IMR-90 (cell line): Measurements from ENCODE around the gene ANXA7.

Source experiments
- CEBPB ChIP-seq: IDR thresholded peaks from 2 replicates; pipeline ENCODE4 v1.6.1; 2012; ENCODE audit warnings: low read depth, low read length, improper control_type of control experiment
- CHD1 ChIP-seq: IDR thresholded peaks from 2 replicates; pipeline ENCODE4 v1.6.1; 2012; ENCODE audit warnings: low read depth, low read length, improper control_type of control experiment
- CTCF ChIP-seq: conservative IDR thresholded peaks from 2 replicates; pipeline ENCODE4 v1.5.1; 2012; ENCODE audit warnings: mild to moderate bottlenecking, low read depth, low read length, improper control_type of control experiment
- MAFK ChIP-seq: IDR thresholded peaks from 2 replicates; pipeline ENCODE4 v1.6.1; 2012; ENCODE audit warnings: low read depth, low read length, improper control_type of control experiment
- MAZ ChIP-seq: IDR thresholded peaks from 2 replicates; pipeline ENCODE4 v1.6.1; 2012; ENCODE audit warnings: low read depth, mild to moderate bottlenecking, low read length, improper control_type of control experiment, moderate library complexity, borderline replicate concordance
- POLR2A ChIP-seq: IDR thresholded peaks from 2 replicates; pipeline ENCODE4 v1.6.1; 2012; ENCODE audit warnings: mild to moderate bottlenecking, low read depth, low read length
- RAD21 ChIP-seq: IDR thresholded peaks from 2 replicates; pipeline ENCODE4 v1.6.1; 2012; ENCODE audit warnings: low read length, improper control_type of control experiment
- RFX5 ChIP-seq: IDR thresholded peaks from 2 replicates; pipeline ENCODE4 v1.8.0; 2012; ENCODE audit warnings: low read depth, mild to moderate bottlenecking, low read length, moderate library complexity
- USF2 ChIP-seq: fragments of 150-350 bp; IDR thresholded peaks from 2 replicates; pipeline ENCODE4 v1.6.1; 2017; ENCODE audit warnings: mild to moderate bottlenecking, antibody characterized with exemption, low read length, low read depth

- TF ChIP-seq POLR2A = no peak
- TF ChIP-seq MAZ = no peak
- TF ChIP-seq RFX5 = no peak
- TF ChIP-seq RAD21 = no peak
- TF ChIP-seq CEBPB = no peak
- no peak for TF ChIP-seq USF2
- no peak for TF ChIP-seq CTCF
- no peak for TF ChIP-seq CHD1
- TF ChIP-seq MAFK = no peak
Observed at GRCh38 chr10:73439605-73440312, 25.9 kb upstream of the ANXA7 start.
